K562 (cell line): ENCODE measurements around the gene PGM2. TPM values are rescaled to one million over a fixed set of nuclear protein-coding genes. Genes with fewer than 3 reads are reported as not detected.

Experiments used
- BDP1 ChIP-seq: IDR thresholded peaks from 3 replicates; pipeline ENCODE4 v1.6.1; 2011; ENCODE audit not compliant: insufficient read length, insufficient read depth
- CCNT2 ChIP-seq: IDR thresholded peaks from 2 replicates; pipeline ENCODE4 v1.6.1; 2011; ENCODE audit warnings: borderline replicate concordance, low read depth, mild to moderate bottlenecking, moderate library complexity, mixed read lengths, low read length; ENCODE audit not compliant: insufficient read length; ENCODE audit errors: extremely low read depth
- HMGN3 ChIP-seq: IDR thresholded peaks from 2 replicates; pipeline ENCODE4 v1.6.1; 2011; ENCODE audit warnings: borderline replicate concordance, low read depth, mild to moderate bottlenecking, mixed read lengths, low read length; ENCODE audit not compliant: insufficient read length; ENCODE audit errors: extremely low read depth
- MAFK ChIP-seq: IDR thresholded peaks from 2 replicates; pipeline ENCODE4 v1.6.1; 2011; ENCODE audit warnings: low read length, improper control_type of control experiment
- NFE2L1 ChIP-seq: fragments of 450-650 bp; IDR thresholded peaks from 2 replicates; pipeline ENCODE4 v1.6.1; 2016; ENCODE audit warnings: missing genetic modification characterization, low read depth, mild to moderate bottlenecking, missing compliant biosample characterization, moderate library complexity, borderline replicate concordance
- SMAD1 ChIP-seq: fragments of 150-350 bp; IDR thresholded peaks from 2 replicates; pipeline ENCODE4 v1.6.1; 2014; ENCODE audit warnings: low read length, low read depth; ENCODE audit not compliant: partially characterized antibody
- ZNF431 ChIP-seq: sonication (generic); formaldehyde crosslinking; IDR thresholded peaks from 2 replicates; pipeline ENCODE4 v1.8.0; 2022; ENCODE audit warnings: mild to moderate bottlenecking, missing genetic modification reagents
- polyA plus RNA-seq, 8 experiments: library from polyadenylated mRNA; depleted of rRNA in 4 of 8; stranded (reverse) in 5 of 8; unstranded in 3 of 8; fragments of >200 nt; fragmentation: Nextera tagmentation in 2 of 8; fragmentation: Illumina TruSeq in 1 of 8; extraction: Ambion mirVana in 2 of 8; extraction: Trizol in 1 of 8; gene quantifications; 2 replicates each; pipeline versions ENCODE4 v1.2.1 to v1.2.3, GENCODE V29; 2011 to 2014; ENCODE audit warnings: inconsistent platforms in 1 of 8, missing spikeins in 1 of 8
- total RNA-seq, 7 experiments: library from RNA; depleted of rRNA in 6 of 7; stranded (reverse); fragments of >200 nt in 6 of 7; fragmentation: Illumina TruSeq in 2 of 7; extraction: Trizol in 2 of 7; gene quantifications; 2 replicates each; pipeline versions ENCODE4 v1.2.1 to v1.2.3, GENCODE V29; 2011 to 2021; ENCODE audit warnings: low replicate concordance in 1 of 7
- TF ChIP-seq, protein P1 (sequence below): fragments of 250-450 bp; sonication (Bioruptor Pico); IDR thresholded peaks from 2 replicates; pipeline ENCODE4 v1.4.0; 2020

Gene PGM2
- total and polyA plus RNA-seq, 9 of the 15 experiments (the other 6 are each of a cell fraction or from before 2014, with no cell fraction given) = 15.2 to 77.3 (median 51.4) TPM

GRCh38 chr4:37864786-37865185 is 38.3 kb downstream of the PGM2 start (continued):
- TF ChIP-seq, protein P1, sequence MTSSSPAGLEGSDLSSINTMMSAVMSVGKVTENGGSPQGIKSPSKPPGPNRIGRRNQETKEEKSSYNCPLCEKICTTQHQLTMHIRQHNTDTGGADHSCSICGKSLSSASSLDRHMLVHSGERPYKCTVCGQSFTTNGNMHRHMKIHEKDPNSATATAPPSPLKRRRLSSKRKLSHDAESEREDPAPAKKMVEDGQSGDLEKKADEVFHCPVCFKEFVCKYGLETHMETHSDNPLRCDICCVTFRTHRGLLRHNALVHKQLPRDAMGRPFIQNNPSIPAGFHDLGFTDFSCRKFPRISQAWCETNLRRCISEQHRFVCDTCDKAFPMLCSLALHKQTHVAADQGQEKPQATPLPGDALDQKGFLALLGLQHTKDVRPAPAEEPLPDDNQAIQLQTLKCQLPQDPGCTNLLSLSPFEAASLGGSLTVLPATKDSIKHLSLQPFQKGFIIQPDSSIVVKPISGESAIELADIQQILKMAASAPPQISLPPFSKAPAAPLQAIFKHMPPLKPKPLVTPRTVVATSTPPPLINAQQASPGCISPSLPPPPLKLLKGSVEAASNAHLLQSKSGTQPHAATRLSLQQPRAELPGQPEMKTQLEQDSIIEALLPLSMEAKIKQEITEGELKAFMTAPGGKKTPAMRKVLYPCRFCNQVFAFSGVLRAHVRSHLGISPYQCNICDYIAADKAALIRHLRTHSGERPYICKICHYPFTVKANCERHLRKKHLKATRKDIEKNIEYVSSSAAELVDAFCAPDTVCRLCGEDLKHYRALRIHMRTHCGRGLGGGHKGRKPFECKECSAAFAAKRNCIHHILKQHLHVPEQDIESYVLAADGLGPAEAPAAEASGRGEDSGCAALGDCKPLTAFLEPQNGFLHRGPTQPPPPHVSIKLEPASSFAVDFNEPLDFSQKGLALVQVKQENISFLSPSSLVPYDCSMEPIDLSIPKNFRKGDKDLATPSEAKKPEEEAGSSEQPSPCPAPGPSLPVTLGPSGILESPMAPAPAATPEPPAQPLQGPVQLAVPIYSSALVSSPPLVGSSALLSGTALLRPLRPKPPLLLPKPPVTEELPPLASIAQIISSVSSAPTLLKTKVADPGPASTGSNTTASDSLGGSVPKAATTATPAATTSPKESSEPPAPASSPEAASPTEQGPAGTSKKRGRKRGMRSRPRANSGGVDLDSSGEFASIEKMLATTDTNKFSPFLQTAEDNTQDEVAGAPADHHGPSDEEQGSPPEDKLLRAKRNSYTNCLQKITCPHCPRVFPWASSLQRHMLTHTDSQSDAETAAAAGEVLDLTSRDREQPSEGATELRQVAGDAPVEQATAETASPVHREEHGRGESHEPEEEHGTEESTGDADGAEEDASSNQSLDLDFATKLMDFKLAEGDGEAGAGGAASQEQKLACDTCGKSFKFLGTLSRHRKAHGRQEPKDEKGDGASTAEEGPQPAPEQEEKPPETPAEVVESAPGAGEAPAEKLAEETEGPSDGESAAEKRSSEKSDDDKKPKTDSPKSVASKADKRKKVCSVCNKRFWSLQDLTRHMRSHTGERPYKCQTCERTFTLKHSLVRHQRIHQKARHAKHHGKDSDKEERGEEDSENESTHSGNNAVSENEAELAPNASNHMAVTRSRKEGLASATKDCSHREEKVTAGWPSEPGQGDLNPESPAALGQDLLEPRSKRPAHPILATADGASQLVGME (CRISPR knock-in tag) = no peak
- TF ChIP-seq MAFK (no peak), ZNF431 (CRISPR knock-in tag) (no peak), SMAD1 (no peak), BDP1 (no peak), CCNT2 (no peak), NFE2L1 (tag) (no peak), HMGN3 (no peak)
